Peyer's patch (tissue), 4 donors: Measurements from ENCODE around the gene PLEKHA3. TPM values are rescaled to one million over a fixed set of nuclear protein-coding genes. Genes with fewer than 3 reads are reported as not detected.

Experiments
- total RNA-seq, 4 donors: library from RNA; depleted of rRNA; stranded (reverse); fragments of >200 nt; gene quantifications; one replicate each; pipeline ENCODE4 v1.1.0, GENCODE V29; 2016

The PLEKHA3 gene
- total RNA-seq, 4 donors from 2014 or later, result 7.4 to 13.3 (median 8.6) TPM

Other genes with a start within 250 kb of the PLEKHA3 start
- 10 to 100 TPM; 22.4 to 54.9 (median 34.5) TPM for gene PRKRA, start 29.3 kb upstream of the PLEKHA3 start, total RNA-seq
- gene PJVK, start 29.1 kb upstream of the PLEKHA3 start, total RNA-seq, result 1 to 10 TPM in 3 of 4 donors, not detected in 1; 1.7 to 3.1 (median 1.8) TPM
- gene FKBP7, start 1.9 kb upstream of the PLEKHA3 start, total RNA-seq, result 1 to 10 TPM in 2 of 4 donors, under 1 TPM in 2; 0.53 to 5.3 (median 1.0) TPM